K562 (cell line): ENCODE measurements around the gene WDR44. TPM values are rescaled to one million over a fixed set of nuclear protein-coding genes. Genes with fewer than 3 reads are reported as not detected.

Experiments
- ATAC-seq: fragments of 200-7000 bp; cut with Tn5 transposase; 3 replicates; pipeline ENCODE4 v1.9.1; 2020; ENCODE audit warnings: moderate library complexity
- BruUV-seq: library from RNA; stranded (reverse); fragments of 400-500 nt; replicated peaks from 2 replicates; lab custom pipeline; 2021; lab: Mats Ljungman, UMichigan
- CTCF ChIA-PET: fragments of 300-600 bp; formaldehyde crosslinking; extraction: SDS; loops from one replicate; lab custom pipeline; 2021; ENCODE audit warnings: low intra/inter-chr PET ratio; lab: Yijun Ruan, JAX
- POLR2A ChIA-PET: fragments of 300-600, 350-650 bp; sonication (Branson Sonifier 250); formaldehyde crosslinking; extraction: SDS; loops from one replicate; lab custom pipeline; 2021; ENCODE audit warnings: antibody characterized with exemption, inconsistent platforms; lab: Yijun Ruan, JAX
- DNase-seq, 4 experiments: peaks; one replicate each; pipeline versions ENCODE4 v3.0.0 to v3.0.0-alpha.2; 2011 to 2018; ENCODE audit warnings: low spot score in 3 of 4, mixed read lengths in 3 of 4; ENCODE audit errors: extremely low read depth in 1 of 4
- FAIRE-seq: peaks from 2 replicates; lab custom pipeline; 2011; peaks lifted over from hg19 to GRCh38; lab: Jason Lieb, UNC
- H2AFZ ChIP-seq: 2 replicates; pipeline ENCODE4 v1.6.0; 2011; ENCODE audit warnings: low read depth, low read length, control low read depth, inconsistent platforms
- H3K27ac ChIP-seq: fragments of 200-600 bp; 3 replicates; pipeline ENCODE4 v1.8.0; 2011; ENCODE audit warnings: low read depth, mild to moderate bottlenecking, control low read depth, inconsistent platforms, low read length, moderate library complexity, mixed read lengths; ENCODE audit errors: extremely low read depth
- H3K27me3 ChIP-seq, 2 experiments: fragments of 300-600 bp in 1 of 2; 2 replicates in 1 of 2; 3 replicates in 1 of 2; pipeline versions ENCODE4 v1.6.0 to v1.8.0; 2011; ENCODE audit warnings: inconsistent platforms in 2 of 2, low read length in 2 of 2, mild to moderate bottlenecking in 1 of 2, mixed read lengths in 1 of 2, moderate library complexity in 1 of 2; ENCODE audit not compliant: control insufficient read depth in 2 of 2, insufficient read depth in 2 of 2
- H3K36me3 ChIP-seq: fragments of 300-600 bp; 3 replicates; pipeline ENCODE4 v1.8.0; 2011; ENCODE audit warnings: mild to moderate bottlenecking, low read length, inconsistent platforms; ENCODE audit not compliant: control insufficient read depth, insufficient read depth
- H3K4me1 ChIP-seq, 2 experiments: fragments of 200-600 bp in 1 of 2; replicated peaks in 1 of 2; 2 replicates in 1 of 2; 3 replicates in 1 of 2; pipeline versions ENCODE4 v1.5.1 to v1.8.0; 2011; ENCODE audit warnings: inconsistent platforms in 2 of 2, low read length in 2 of 2, mild to moderate bottlenecking in 1 of 2, mixed read lengths in 1 of 2, moderate library complexity in 1 of 2; ENCODE audit not compliant: control insufficient read depth in 2 of 2, insufficient read depth in 2 of 2
- H3K4me2 ChIP-seq: 2 replicates; pipeline ENCODE4 v1.6.1; 2011; ENCODE audit warnings: low read length, control low read depth, inconsistent platforms, mixed read lengths; ENCODE audit not compliant: insufficient read depth
- H3K4me3 ChIP-seq: fragments of 200-600 bp; sonication (generic), shearing (Covaris generic); 2 replicates; pipeline ENCODE4 v1.5.1; 2016; ENCODE audit warnings: control low read depth, inconsistent platforms
- H3K79me2 ChIP-seq: fragments of 200-600 bp; 3 replicates; pipeline ENCODE4 v1.8.0; 2011; ENCODE audit warnings: low read length, inconsistent platforms; ENCODE audit not compliant: control insufficient read depth, insufficient read depth
- H3K9ac ChIP-seq, 2 experiments: 2 replicates each; pipeline versions ENCODE4 v1.6.0 to v1.6.1; 2011; ENCODE audit warnings: low read depth in 2 of 2, low read length in 2 of 2, control low read depth in 1 of 2, inconsistent platforms in 1 of 2, mild to moderate bottlenecking in 1 of 2, mixed read lengths in 1 of 2; ENCODE audit not compliant: insufficient read depth in 1 of 2
- H3K9me1 ChIP-seq: one replicate; pipeline ENCODE4 v1.6.0; 2011; ENCODE audit warnings: inconsistent platforms, mild to moderate bottlenecking, low read length, moderate library complexity; ENCODE audit not compliant: control insufficient read depth, insufficient read depth
- H3K9me3 ChIP-seq: replicated peaks from 2 replicates; pipeline ENCODE4 v1.5.1; 2011; ENCODE audit warnings: low read depth, low read length, inconsistent platforms; ENCODE audit not compliant: control insufficient read depth, insufficient read depth
- H4K20me1 ChIP-seq: replicated peaks from 2 replicates; pipeline ENCODE4 v1.6.1; 2011; ENCODE audit warnings: low read length, inconsistent platforms, mixed read lengths; ENCODE audit not compliant: control insufficient read depth, insufficient read depth
- CREB3L1 ChIP-seq: fragments of 450-650 bp; IDR thresholded peaks from 2 replicates; pipeline ENCODE4 v1.6.1; 2014; ENCODE audit warnings: low read depth, mild to moderate bottlenecking, moderate library complexity, borderline replicate concordance
- RAD21 ChIP-seq, 2 experiments: fragments of 250-450 bp in 1 of 2; fragments of 450-650 bp in 1 of 2; sonication (Bioruptor Pico) in 1 of 2; formaldehyde crosslinking in 1 of 2; IDR thresholded peaks in 1 of 2; conservative IDR thresholded peaks in 1 of 2; 2 replicates each; pipeline versions ENCODE4 v1.4.0 to v1.8.0; 2020 to 2022; ENCODE audit warnings: mild to moderate bottlenecking in 2 of 2, moderate library complexity in 1 of 2
- ZBTB5 ChIP-seq: fragments of 450-650 bp; IDR thresholded peaks from 2 replicates; pipeline ENCODE4 v1.6.1; 2017; ENCODE audit warnings: antibody characterized with exemption
- WGBS: fragments of 100-300 bp; shearing (Covaris generic); methylation state at CpG from one replicate; pipeline ENCODE4 v1.1.6; 2016; ENCODE audit warnings: low coverage, mixed read lengths; ENCODE audit not compliant: insufficient coverage; ENCODE audit errors: missing lambda C conversion rate; 5-methylcytosine and 5-hydroxymethylcytosine counted together
- in situ Hi-C: fragments of 300-500 bp; cut with MboI; formaldehyde crosslinking; loops from 4 replicates; pipeline ENCODE4 v1.15.0; 2018; ENCODE audit warnings: inconsistent platforms, mixed read lengths
- intact Hi-C: fragments of 100-400 bp; cut with micrococcal nuclease; formaldehyde crosslinking; loops from 2 replicates; pipeline ENCODE4 v1.14.2; 2022
- polyA plus RNA-seq, 8 experiments: library from polyadenylated mRNA; depleted of rRNA in 4 of 8; stranded (reverse) in 5 of 8; unstranded in 3 of 8; fragments of >200 nt; fragmentation: Nextera tagmentation in 2 of 8; fragmentation: Illumina TruSeq in 1 of 8; extraction: Ambion mirVana in 2 of 8; extraction: Trizol in 1 of 8; gene quantifications; 2 replicates each; pipeline versions ENCODE4 v1.2.1 to v1.2.3, GENCODE V29; 2011 to 2014; ENCODE audit warnings: inconsistent platforms in 1 of 8, missing spikeins in 1 of 8
- total RNA-seq, 7 experiments: library from RNA; depleted of rRNA in 6 of 7; stranded (reverse); fragments of >200 nt in 6 of 7; fragmentation: Illumina TruSeq in 2 of 7; extraction: Trizol in 2 of 7; gene quantifications; 2 replicates each; pipeline versions ENCODE4 v1.2.1 to v1.2.3, GENCODE V29; 2011 to 2021; ENCODE audit warnings: low replicate concordance in 1 of 7
- TF ChIP-seq, protein P1 (sequence below): sonication (generic); IDR thresholded peaks from 2 replicates; pipeline ENCODE4 v1.6.1; 2016
- TF ChIP-seq, protein P2 (sequence below), 3 experiments: IDR thresholded peaks in 2 of 3; conservative IDR thresholded peaks in 1 of 3; 2 replicates each; pipeline ENCODE4 v1.5.1; 2011 to 2012; ENCODE audit warnings: low read length in 3 of 3, mild to moderate bottlenecking in 3 of 3, control low read depth in 2 of 3, improper control_type of control experiment in 1 of 3, inconsistent platforms in 1 of 3, low read depth in 1 of 3, mixed read lengths in 1 of 3, moderate library complexity in 1 of 3; ENCODE audit not compliant: insufficient read depth in 2 of 3

The WDR44 gene
- total and polyA plus RNA-seq, 9 of the 15 experiments (the other 6 are each of a cell fraction or from before 2014, with no cell fraction given): 5.6 to 20.0 (median 14.6) TPM

- TF ChIP-seq CREB3L1: no peak
- TF ChIP-seq, protein P1, sequence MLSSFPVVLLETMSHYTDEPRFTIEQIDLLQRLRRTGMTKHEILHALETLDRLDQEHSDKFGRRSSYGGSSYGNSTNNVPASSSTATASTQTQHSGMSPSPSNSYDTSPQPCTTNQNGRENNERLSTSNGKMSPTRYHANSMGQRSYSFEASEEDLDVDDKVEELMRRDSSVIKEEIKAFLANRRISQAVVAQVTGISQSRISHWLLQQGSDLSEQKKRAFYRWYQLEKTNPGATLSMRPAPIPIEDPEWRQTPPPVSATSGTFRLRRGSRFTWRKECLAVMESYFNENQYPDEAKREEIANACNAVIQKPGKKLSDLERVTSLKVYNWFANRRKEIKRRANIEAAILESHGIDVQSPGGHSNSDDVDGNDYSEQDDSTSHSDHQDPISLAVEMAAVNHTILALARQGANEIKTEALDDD: peak; percentile 85
Measured at GRCh38 chrX:118324588-118324987, 21.3 kb upstream of the WDR44 start (continued).

DNA sequence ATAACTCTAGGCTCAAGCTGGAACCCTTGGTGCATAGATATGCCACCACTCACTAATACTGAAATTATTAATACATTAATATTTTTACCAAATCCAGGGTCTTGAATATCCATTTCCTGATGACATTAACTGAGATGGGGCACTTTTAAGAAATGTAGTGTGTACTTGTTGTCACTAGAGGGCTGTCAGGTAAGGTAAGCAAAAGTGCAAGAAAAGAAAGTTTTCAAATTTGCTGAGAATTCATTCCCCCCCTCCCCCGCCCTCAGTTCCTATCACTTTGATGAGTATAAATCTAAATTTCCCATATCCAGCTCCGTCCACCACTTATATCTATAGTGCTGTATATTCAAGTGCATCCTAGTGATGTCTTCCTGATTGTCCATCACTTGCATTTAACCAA, 20.5 kb upstream of the WDR44 start:
- WGBS: 14% methylated on average over 1 of the region's 2 CpGs

More for the DNA sequence above, 20.5 kb upstream of the WDR44 start:
- H2AFZ ChIP-seq: no peak overlapping the region
- no peak overlapping the region for H3K4me3 ChIP-seq
- no peak overlapping the region for H3K4me2 ChIP-seq
- in situ Hi-C loops (no loop called here), intact Hi-C loops (loop anchor here (5.0 to 10.0 kb wide), 2 partner anchors 112 to 279 kb away; no protein-coding TSS in a partner anchor)
- no peaks in the 10 kb centered on the region; the same call in 1 of the 2 replicates for H4K20me1 ChIP-seq
- H3K9me1 ChIP-seq: no peaks in the 10 kb centered on the region
- peak; percentile 14 to 29 (median 20) for DNase-seq
- no peaks in the 10 kb centered on the region for H3K27me3 ChIP-seq
- no peaks in the 10 kb centered on the region for H3K9me3 ChIP-seq
- ATAC-seq: peak; percentile 44; the same call in 2 of the 3 replicates
- peaks cover 0 to 7% of the 10 kb centered on the region in 2 experiments; a peak in 3 of 5 replicates for H3K4me1 ChIP-seq
- TF ChIP-seq ZBTB5 (no peak), RAD21 (CRISPR knock-in tag; conservative IDR thresholded peaks at IDR 0.05 in 1 of 2, IDR thresholded peaks at IDR 0.05 in 1 of 2) (peak in 1 of 2 experiments; percentile 39; a peak in 2 of 4 replicates)
- TF ChIP-seq, protein P2, sequence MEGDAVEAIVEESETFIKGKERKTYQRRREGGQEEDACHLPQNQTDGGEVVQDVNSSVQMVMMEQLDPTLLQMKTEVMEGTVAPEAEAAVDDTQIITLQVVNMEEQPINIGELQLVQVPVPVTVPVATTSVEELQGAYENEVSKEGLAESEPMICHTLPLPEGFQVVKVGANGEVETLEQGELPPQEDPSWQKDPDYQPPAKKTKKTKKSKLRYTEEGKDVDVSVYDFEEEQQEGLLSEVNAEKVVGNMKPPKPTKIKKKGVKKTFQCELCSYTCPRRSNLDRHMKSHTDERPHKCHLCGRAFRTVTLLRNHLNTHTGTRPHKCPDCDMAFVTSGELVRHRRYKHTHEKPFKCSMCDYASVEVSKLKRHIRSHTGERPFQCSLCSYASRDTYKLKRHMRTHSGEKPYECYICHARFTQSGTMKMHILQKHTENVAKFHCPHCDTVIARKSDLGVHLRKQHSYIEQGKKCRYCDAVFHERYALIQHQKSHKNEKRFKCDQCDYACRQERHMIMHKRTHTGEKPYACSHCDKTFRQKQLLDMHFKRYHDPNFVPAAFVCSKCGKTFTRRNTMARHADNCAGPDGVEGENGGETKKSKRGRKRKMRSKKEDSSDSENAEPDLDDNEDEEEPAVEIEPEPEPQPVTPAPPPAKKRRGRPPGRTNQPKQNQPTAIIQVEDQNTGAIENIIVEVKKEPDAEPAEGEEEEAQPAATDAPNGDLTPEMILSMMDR (IDR thresholded peaks at IDR 0.05 in 2 of 3, conservative IDR thresholded peaks at IDR 0.05 in 1 of 3; ENCODE audit: insufficient read depth in 2 of 3, low read depth in 1 of 3, low read length in 3 of 3): peak; percentile 20 to 38 (median 34); a peak in 2 of 6 replicates
- no peak overlapping the region for H3K27ac ChIP-seq
- CTCF ChIA-PET: no interaction called here
- FAIRE-seq: peak; percentile 54
- H3K79me2 ChIP-seq: no peaks in the 10 kb centered on the region
- H3K36me3 ChIP-seq: no peaks in the 10 kb centered on the region
- H3K9ac ChIP-seq: no peak overlapping the region
- POLR2A ChIA-PET: no interaction called here
- BruUV-seq: no TSS peak
